ENCODE data around the gene CDKL1.

Gene CDKL1

DNA sequence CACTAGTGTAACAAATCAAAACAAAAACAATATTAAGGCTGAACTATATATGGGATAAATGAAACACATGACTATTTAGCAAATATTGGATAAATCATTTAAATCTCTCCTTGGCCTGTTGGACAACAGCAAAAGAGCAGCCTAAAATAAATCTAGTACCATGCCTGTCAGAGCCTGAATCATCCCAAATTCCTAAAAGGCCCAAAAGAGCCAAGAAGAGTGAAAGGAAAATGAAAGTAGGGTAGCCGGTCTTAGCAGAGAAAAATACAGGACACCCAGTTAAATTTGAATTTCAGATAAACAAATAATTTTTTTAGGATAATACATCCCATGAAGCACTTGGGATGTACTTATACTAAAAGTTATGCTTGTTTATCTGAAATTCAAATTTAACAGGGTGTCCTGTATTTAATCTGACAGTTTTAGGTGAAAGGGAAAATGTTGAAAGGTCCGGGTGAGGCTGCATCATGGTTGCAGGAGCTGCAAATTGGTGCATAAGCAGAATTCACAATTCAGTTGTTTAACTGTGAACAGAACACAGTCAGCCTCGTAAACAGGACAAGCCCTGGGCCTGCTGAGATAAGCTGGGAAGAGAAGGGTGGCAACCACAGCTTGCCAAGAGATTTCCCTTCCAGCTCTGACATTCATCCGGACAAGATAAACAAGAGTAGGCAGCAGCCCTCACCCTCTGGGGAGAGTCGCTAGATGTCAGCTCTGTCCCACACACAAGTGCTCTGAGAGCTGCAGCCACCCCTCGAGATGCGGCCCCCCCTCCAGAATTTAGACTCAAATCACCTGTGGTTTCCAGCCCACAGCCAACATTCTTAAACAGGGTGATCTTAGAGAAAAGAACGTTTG, 54.2 kb downstream of the CDKL1 start:
- Histone ChIP-seq H3K9me3 (ENCODE audit: insufficient read depth, low read length) (no peaks in the 10 kb centered on the region), H3K27me3 (ENCODE audit: insufficient read depth, insufficient read length) (no peaks in the 10 kb centered on the region), H3K9ac (ENCODE audit: insufficient read length, low read depth) (no peak overlapping the region), H3K4me3 (ENCODE audit: insufficient read length, low read depth) (no peak overlapping the region), H3K4me1 (ENCODE audit: insufficient read depth, insufficient read length) (no peaks in the 10 kb centered on the region), H3K36me3 (ENCODE audit: insufficient read depth, insufficient read length, low read length) (no peaks in the 10 kb centered on the region)
- DNase-seq (ENCODE audit: low read depth, low spot score): peak; percentile 15
- TF ChIP-seq ZNF274 (IDR thresholded peaks at IDR 0.05; ENCODE audit: low read depth, low read length): no peak
- no peak for TF ChIP-seq SUZ12 (IDR thresholded peaks at IDR 0.05; ENCODE audit: extremely low read depth, insufficient read depth, insufficient read length)
- no peak for TF ChIP-seq YY1 (IDR thresholded peaks at IDR 0.05; ENCODE audit: insufficient read depth, insufficient read length)

DNA sequence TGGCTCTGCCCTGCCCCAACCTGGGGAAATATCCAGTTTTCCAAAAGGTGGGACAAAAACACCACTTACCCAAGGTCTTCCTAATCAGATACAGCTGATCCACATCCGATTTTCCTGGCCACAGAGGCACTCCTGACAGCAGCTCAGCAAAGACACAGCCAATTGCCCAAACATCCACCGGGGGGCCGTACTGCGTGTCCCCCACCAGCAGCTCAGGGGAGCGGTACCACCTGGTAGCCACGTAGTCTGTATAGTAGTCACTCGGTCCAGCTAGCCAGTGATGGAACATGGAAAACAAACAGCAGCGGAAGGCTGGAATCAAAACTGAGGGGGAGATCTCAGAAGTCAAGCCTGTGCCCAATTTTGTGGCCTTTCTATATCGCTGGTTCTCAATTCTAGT, 55.7 kb downstream of the CDKL1 start:
- H3K4me3 ChIP-seq (ENCODE audit: insufficient read length, low read depth): no peak overlapping the region
- H3K4me1 ChIP-seq (ENCODE audit: insufficient read depth, insufficient read length): no peaks in the 10 kb centered on the region
- H3K9ac ChIP-seq (ENCODE audit: insufficient read length, low read depth): no peak overlapping the region
- H3K36me3 ChIP-seq (ENCODE audit: insufficient read depth, insufficient read length, low read length): no peaks in the 10 kb centered on the region
- no peaks in the 10 kb centered on the region for H3K9me3 ChIP-seq (ENCODE audit: insufficient read depth, low read length)
- H3K27me3 ChIP-seq (ENCODE audit: insufficient read depth, insufficient read length): no peaks in the 10 kb centered on the region
- no peak for DNase-seq (ENCODE audit: low read depth, low spot score)
- TF ChIP-seq SUZ12 (IDR thresholded peaks at IDR 0.05; ENCODE audit: extremely low read depth, insufficient read depth, insufficient read length) (no peak), YY1 (IDR thresholded peaks at IDR 0.05; ENCODE audit: insufficient read depth, insufficient read length) (no peak), ZNF274 (IDR thresholded peaks at IDR 0.05; ENCODE audit: low read depth, low read length) (no peak)

GRCh38 chr14:50340045-50340444, 56.6 kb downstream of the CDKL1 start:
- no peaks in the 10 kb centered on the region for H3K36me3 ChIP-seq (ENCODE audit: insufficient read depth, insufficient read length, low read length)
- TF ChIP-seq ZNF274 (IDR thresholded peaks at IDR 0.05; ENCODE audit: low read depth, low read length): no peak
- no peak for TF ChIP-seq SUZ12 (IDR thresholded peaks at IDR 0.05; ENCODE audit: extremely low read depth, insufficient read depth, insufficient read length)
- no peak for TF ChIP-seq YY1 (IDR thresholded peaks at IDR 0.05; ENCODE audit: insufficient read depth, insufficient read length)
- no peaks in the 10 kb centered on the region for H3K27me3 ChIP-seq (ENCODE audit: insufficient read depth, insufficient read length)
- no peaks in the 10 kb centered on the region for H3K4me1 ChIP-seq (ENCODE audit: insufficient read depth, insufficient read length)
- DNase-seq (ENCODE audit: low read depth, low spot score): no peak
- H3K4me3 ChIP-seq (ENCODE audit: insufficient read length, low read depth): no peak overlapping the region
- no peaks in the 10 kb centered on the region for H3K9me3 ChIP-seq (ENCODE audit: insufficient read depth, low read length)
- no peak overlapping the region for H3K9ac ChIP-seq (ENCODE audit: insufficient read length, low read depth)

GRCh38 chr14:50339178-50339804, 57.4 kb downstream of the CDKL1 start:
- H3K36me3 ChIP-seq (ENCODE audit: insufficient read depth, insufficient read length, low read length): no peaks in the 10 kb centered on the region
- TF ChIP-seq SUZ12 (IDR thresholded peaks at IDR 0.05; ENCODE audit: extremely low read depth, insufficient read depth, insufficient read length) (no peak), YY1 (IDR thresholded peaks at IDR 0.05; ENCODE audit: insufficient read depth, insufficient read length) (no peak)
- no peaks in the 10 kb centered on the region for H3K27me3 ChIP-seq (ENCODE audit: insufficient read depth, insufficient read length)
- no peaks in the 10 kb centered on the region for H3K9me3 ChIP-seq (ENCODE audit: insufficient read depth, low read length)
- no peak overlapping the region for H3K9ac ChIP-seq (ENCODE audit: insufficient read length, low read depth)
- H3K4me1 ChIP-seq (ENCODE audit: insufficient read depth, insufficient read length): no peaks in the 10 kb centered on the region
- DNase-seq (ENCODE audit: low read depth, low spot score): no peak
- no peak overlapping the region for H3K4me3 ChIP-seq (ENCODE audit: insufficient read length, low read depth)

DNA sequence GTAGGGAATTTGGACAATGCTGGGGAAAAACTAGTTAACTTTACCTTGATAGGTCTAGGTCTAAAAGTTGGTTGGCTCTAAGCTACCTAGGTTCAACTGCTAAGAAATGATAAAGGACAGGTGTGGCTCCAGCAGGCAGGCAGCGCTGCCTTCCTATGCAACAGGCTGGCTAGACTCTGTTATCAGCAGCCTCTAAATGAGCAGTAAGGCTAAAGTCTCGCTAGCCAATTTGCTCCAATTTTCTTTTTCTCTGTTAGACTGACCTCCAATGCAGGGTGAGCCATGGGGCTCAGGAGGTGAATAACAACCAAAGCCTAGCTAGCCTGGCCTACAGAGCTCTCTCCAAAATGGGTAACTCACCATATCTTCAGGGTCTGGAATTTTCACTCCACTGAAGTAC, 58.1 kb downstream of the CDKL1 start:
- Histone ChIP-seq H3K27me3 (ENCODE audit: insufficient read depth, insufficient read length) (no peaks in the 10 kb centered on the region), H3K4me1 (ENCODE audit: insufficient read depth, insufficient read length) (no peaks in the 10 kb centered on the region), H3K4me3 (ENCODE audit: insufficient read length, low read depth) (no peak overlapping the region), H3K36me3 (ENCODE audit: insufficient read depth, insufficient read length, low read length) (no peaks in the 10 kb centered on the region), H3K9ac (ENCODE audit: insufficient read length, low read depth) (no peak overlapping the region), H3K9me3 (ENCODE audit: insufficient read depth, low read length) (no peaks in the 10 kb centered on the region)
- TF ChIP-seq YY1 (IDR thresholded peaks at IDR 0.05; ENCODE audit: insufficient read depth, insufficient read length) (no peak), ZNF274 (IDR thresholded peaks at IDR 0.05; ENCODE audit: low read depth, low read length) (no peak), SUZ12 (IDR thresholded peaks at IDR 0.05; ENCODE audit: extremely low read depth, insufficient read depth, insufficient read length) (no peak)
- no peak for DNase-seq (ENCODE audit: low read depth, low spot score)

DNA sequence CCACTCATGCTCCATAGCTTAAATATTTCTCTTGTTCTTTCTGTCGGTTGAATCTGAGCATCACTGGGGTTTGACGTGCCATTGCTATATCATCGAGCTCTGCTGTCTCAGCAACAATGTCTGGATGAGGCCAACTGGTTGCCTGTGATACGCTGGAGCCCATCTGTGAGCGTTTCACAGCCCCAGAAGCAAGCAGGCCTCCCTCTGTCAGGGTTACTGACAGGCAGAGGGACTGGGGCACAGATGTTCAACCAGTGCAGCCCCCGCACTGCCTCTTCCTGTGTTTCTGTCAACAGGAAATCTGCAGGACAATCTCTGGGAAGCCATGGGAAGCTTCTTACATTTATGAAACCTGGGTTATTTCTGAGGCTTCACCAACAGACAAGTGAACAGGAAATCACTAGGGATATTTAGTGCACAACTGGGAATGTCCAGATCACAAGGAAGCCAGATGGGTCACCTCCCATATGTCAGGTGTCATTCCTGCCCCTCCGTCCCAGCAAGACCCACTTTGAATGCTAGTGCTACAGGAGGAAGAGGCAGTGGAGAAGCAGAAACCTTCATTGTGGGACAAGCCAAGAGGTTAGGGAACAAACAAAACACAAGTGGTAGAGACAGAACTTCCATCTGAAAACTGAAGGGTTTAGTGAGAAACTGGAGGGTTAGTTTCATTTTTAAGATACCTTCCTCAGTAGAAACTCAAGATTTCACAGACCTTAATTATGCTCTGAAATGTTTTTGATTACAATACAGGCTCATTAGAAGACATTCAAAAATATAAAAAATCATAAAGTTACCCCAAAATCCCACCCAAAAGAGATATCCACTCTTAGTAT, 60.5 kb downstream of the CDKL1 start:
- Histone ChIP-seq H3K4me1 (ENCODE audit: insufficient read depth, insufficient read length) (no peaks in the 10 kb centered on the region), H3K4me3 (ENCODE audit: insufficient read length, low read depth) (no peak overlapping the region), H3K27me3 (ENCODE audit: insufficient read depth, insufficient read length) (no peaks in the 10 kb centered on the region), H3K9me3 (ENCODE audit: insufficient read depth, low read length) (no peaks in the 10 kb centered on the region), H3K9ac (ENCODE audit: insufficient read length, low read depth) (no peak overlapping the region), H3K36me3 (ENCODE audit: insufficient read depth, insufficient read length, low read length) (no peaks in the 10 kb centered on the region)
- TF ChIP-seq YY1 (IDR thresholded peaks at IDR 0.05; ENCODE audit: insufficient read depth, insufficient read length) (no peak), ZNF274 (IDR thresholded peaks at IDR 0.05; ENCODE audit: low read depth, low read length) (no peak), SUZ12 (IDR thresholded peaks at IDR 0.05; ENCODE audit: extremely low read depth, insufficient read depth, insufficient read length) (no peak)
- no peak for DNase-seq (ENCODE audit: low read depth, low spot score)

- H3K36me3 ChIP-seq (ENCODE audit: insufficient read depth, insufficient read length, low read length): peaks cover 2% of the 10 kb centered on the region
- no peak overlapping the region for H3K4me3 ChIP-seq (ENCODE audit: insufficient read length, low read depth)
- H3K9me3 ChIP-seq (ENCODE audit: insufficient read depth, low read length): no peaks in the 10 kb centered on the region
- no peaks in the 10 kb centered on the region for H3K27me3 ChIP-seq (ENCODE audit: insufficient read depth, insufficient read length)
- no peak overlapping the region for H3K9ac ChIP-seq (ENCODE audit: insufficient read length, low read depth)
- H3K4me1 ChIP-seq (ENCODE audit: insufficient read depth, insufficient read length): no peaks in the 10 kb centered on the region
- no peak for DNase-seq (ENCODE audit: low read depth, low spot score)
- TF ChIP-seq SUZ12 (IDR thresholded peaks at IDR 0.05; ENCODE audit: extremely low read depth, insufficient read depth, insufficient read length): no peak
- no peak for TF ChIP-seq YY1 (IDR thresholded peaks at IDR 0.05; ENCODE audit: insufficient read depth, insufficient read length)
- TF ChIP-seq ZNF274 (IDR thresholded peaks at IDR 0.05; ENCODE audit: low read depth, low read length): no peak
Measured at GRCh38 chr14:50335389-50335788, 61.3 kb downstream of the CDKL1 start.
